T-helper 1 cell (primary cell): ENCODE data around the gene SESN1.
A peak's percentile ranks its signal among the peaks of the same experiment; 100 is the strongest.

Experiments used
- DNase-seq, 5 donors: peaks; one replicate each; pipeline ENCODE4 v3.0.0-alpha.2; 2012 to 2020

The SESN1 gene

GRCh38 chr6:109024784-109025183 is 69.9 kb downstream of the SESN1 start:
- DNase-seq = no peak

GRCh38 chr6:109024368-109024767 is 70.3 kb downstream of the SESN1 start:
- DNase-seq = no peak

GRCh38 chr6:109023356-109023925 is 71.2 kb downstream of the SESN1 start:
- no peak for DNase-seq

- no peak for DNase-seq
Observed at GRCh38 chr6:109021870-109022269, 72.8 kb downstream of the SESN1 start.

GRCh38 chr6:109019911-109020310 is 74.7 kb downstream of the SESN1 start:
- DNase-seq = no peak

GRCh38 chr6:109015176-109015575 is 79.5 kb downstream of the SESN1 start:
- no peak for DNase-seq

GRCh38 chr6:109014606-109015005 is 80.0 kb downstream of the SESN1 start:
- DNase-seq = no peak

- DNase-seq = no peak
Observed at GRCh38 chr6:109013656-109014305, 80.9 kb downstream of the SESN1 start.

GRCh38 chr6:109010705-109011102 is 83.9 kb downstream of the SESN1 start:
- DNase-seq = no peak

GRCh38 chr6:109009962-109010704 is 84.5 kb downstream of the SESN1 start:
- no peak for DNase-seq

GRCh38 chr6:109009236-109009961 is 85.2 kb downstream of the SESN1 start:
- peak; percentile 86 to 93 (median 89) for DNase-seq

GRCh38 chr6:109008537-109009235 is 86.0 kb downstream of the SESN1 start:
- peak in 2 of 5 donors; percentile 8 to 25 for DNase-seq

GRCh38 chr6:109008054-109008453 is 86.6 kb downstream of the SESN1 start:
- no peak for DNase-seq

GRCh38 chr6:109007521-109007920 is 87.1 kb downstream of the SESN1 start:
- DNase-seq = no peak

GRCh38 chr6:109006818-109007217 is 87.8 kb downstream of the SESN1 start:
- DNase-seq = no peak

- DNase-seq = no peak
Observed at GRCh38 chr6:109002882-109003281, 91.8 kb downstream of the SESN1 start.

- DNase-seq = no peak
Observed at GRCh38 chr6:109002051-109002697, 92.5 kb downstream of the SESN1 start.

- no peak for DNase-seq
Observed at GRCh38 chr6:109001291-109001894, 93.3 kb downstream of the SESN1 start.

GRCh38 chr6:109000289-109000688 is 94.4 kb downstream of the SESN1 start:
- no peak for DNase-seq

- no peak for DNase-seq
Observed at GRCh38 chr6:108999428-108999827, 95.2 kb downstream of the SESN1 start.

- no peak for DNase-seq
Observed at GRCh38 chr6:108998485-108998884, 96.2 kb downstream of the SESN1 start.

- no peak for DNase-seq
Observed at GRCh38 chr6:108996208-108996607, 98.4 kb downstream of the SESN1 start.
